Measurements from ENCODE around the gene VSIG4.

Gene VSIG4

DNA sequence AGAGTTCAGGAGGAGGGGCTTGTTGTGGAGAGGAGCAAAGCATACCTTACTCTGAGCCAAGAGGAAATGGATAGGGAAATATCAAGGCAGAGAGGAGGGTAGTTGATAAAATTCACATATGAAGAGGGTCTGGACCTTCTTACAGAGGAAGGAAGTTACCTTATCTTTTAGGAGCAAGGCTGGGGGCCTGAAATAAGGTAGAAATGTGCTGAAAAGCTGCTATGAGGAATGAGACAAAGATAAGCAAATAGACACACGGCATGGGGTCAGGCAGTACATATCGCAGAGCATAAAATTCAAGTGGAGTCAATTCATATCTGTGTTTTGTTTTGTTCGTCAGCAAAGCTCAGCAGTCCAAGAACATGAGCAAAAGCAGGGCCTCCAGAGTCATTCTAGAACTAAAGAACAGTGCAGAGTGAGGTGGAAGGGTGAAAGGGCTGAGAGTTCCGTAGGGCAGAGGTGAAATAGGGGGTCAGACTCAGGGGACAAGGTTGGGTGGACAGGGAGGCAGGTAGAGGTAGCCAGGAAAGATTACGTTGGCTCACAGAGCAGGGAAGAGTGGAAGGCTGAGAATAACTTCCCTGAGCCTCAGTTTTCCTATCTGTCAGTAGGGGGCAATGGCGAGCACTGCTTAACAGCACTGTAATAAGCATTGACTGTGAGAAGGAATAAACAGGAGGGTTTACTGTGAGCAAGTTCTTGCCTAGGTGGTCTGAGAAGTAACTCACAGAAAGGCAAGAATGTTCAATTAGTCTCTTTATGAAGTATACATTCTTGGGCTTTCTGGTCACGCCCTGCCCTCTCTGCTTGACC lies 9.2 kb downstream of the VSIG4 start:
- TF ChIP-seq, protein P1, sequence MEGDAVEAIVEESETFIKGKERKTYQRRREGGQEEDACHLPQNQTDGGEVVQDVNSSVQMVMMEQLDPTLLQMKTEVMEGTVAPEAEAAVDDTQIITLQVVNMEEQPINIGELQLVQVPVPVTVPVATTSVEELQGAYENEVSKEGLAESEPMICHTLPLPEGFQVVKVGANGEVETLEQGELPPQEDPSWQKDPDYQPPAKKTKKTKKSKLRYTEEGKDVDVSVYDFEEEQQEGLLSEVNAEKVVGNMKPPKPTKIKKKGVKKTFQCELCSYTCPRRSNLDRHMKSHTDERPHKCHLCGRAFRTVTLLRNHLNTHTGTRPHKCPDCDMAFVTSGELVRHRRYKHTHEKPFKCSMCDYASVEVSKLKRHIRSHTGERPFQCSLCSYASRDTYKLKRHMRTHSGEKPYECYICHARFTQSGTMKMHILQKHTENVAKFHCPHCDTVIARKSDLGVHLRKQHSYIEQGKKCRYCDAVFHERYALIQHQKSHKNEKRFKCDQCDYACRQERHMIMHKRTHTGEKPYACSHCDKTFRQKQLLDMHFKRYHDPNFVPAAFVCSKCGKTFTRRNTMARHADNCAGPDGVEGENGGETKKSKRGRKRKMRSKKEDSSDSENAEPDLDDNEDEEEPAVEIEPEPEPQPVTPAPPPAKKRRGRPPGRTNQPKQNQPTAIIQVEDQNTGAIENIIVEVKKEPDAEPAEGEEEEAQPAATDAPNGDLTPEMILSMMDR (IDR thresholded peaks at IDR 0.05; ENCODE audit: control extremely low read depth, extremely low read depth, low read depth, missing control alignments): peak; percentile 32
- CTCF ChIA-PET: interaction anchor here (0.9 to 3.2 kb wide), 13 partner anchors 8 to 429 kb away, joined by 3 to 45 read pairs (median 4); no protein-coding TSS in a partner anchor
- POLR2A ChIA-PET: no interaction called here
- no peak for DNase-seq (ENCODE audit: extremely low spot score)

DNA sequence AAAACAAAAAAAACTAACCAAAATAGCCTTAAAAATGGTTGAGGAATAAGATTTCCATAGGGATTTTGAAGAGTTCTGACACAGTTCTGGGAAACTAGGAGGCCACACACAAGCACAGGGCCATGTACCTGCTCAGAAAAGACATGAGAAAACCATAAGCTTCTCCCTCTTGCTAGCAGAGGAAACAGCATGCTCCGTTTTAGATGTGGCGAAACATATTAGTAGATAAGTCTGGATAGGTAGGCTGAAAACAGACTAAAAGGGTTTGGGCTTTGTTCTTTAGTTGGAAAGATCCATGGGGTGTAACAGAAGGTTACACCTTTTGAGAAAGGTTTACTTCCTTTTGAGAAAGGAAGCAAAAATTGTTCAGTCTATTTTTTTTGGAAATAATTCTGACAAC lies 10.9 kb downstream of the VSIG4 start:
- TF ChIP-seq, protein P1 (IDR thresholded peaks at IDR 0.05; ENCODE audit: control extremely low read depth, extremely low read depth, low read depth, missing control alignments): no peak
- ChIA-PET CTCF (interaction anchor here (1.3 kb wide), 1 partner anchor 10 kb away, joined by 3 read pairs; no protein-coding TSS in a partner anchor), POLR2A (no interaction called here)
- DNase-seq (ENCODE audit: extremely low spot score): no peak

DNA sequence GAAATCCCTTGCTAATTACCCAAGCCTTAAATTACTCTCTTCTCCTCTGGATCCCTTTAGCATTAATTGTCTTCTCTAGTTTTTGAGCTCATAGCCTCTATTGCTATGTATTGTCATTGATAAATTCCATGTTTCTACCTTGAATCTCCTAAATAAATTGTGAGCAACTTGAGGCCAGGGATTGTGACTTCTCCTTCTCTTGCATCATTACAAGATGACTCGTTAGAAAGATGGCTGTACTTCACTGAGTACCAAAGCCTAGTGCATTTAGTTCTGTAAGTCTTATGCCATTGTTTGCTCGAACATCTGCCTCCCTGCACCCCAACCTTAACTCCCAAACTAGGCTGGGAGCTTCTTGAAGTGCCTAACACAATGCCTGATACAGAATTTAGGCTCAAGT lies 15.3 kb downstream of the VSIG4 start:
- ChIA-PET POLR2A (no interaction called here), CTCF (interaction anchor here (1.3 to 2.3 kb wide), 2 partner anchors 8 to 705 kb away, joined by 4 to 11 read pairs; no protein-coding TSS in a partner anchor)
- DNase-seq (ENCODE audit: extremely low spot score): no peak
- TF ChIP-seq, protein P1 (IDR thresholded peaks at IDR 0.05; ENCODE audit: control extremely low read depth, extremely low read depth, low read depth, missing control alignments): no peak

DNA sequence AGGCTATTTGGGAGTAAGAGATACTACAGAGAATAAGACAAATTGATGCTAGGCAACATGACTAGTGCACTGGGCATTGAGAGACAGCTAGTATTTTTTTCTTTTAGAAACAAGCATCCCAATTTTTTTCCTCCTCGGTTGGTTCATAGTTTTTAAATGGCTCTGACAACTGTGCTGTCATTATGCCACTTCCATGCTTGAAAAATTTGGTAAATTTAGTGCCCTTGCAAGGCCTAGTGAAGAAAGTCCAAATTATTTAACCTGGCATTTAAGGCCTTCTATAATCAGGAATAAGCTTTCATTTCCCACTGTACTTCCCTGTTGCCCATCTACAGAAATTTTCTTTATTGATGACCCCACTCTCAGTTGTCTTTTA lies 15.8 kb downstream of the VSIG4 start:
- ChIA-PET CTCF (interaction anchor here (0.8 kb wide), 1 partner anchor 38 kb away, joined by 3 read pairs; no protein-coding TSS in a partner anchor), POLR2A (no interaction called here)
- DNase-seq (ENCODE audit: extremely low spot score): no peak
- TF ChIP-seq, protein P1 (IDR thresholded peaks at IDR 0.05; ENCODE audit: control extremely low read depth, extremely low read depth, low read depth, missing control alignments): no peak

DNA sequence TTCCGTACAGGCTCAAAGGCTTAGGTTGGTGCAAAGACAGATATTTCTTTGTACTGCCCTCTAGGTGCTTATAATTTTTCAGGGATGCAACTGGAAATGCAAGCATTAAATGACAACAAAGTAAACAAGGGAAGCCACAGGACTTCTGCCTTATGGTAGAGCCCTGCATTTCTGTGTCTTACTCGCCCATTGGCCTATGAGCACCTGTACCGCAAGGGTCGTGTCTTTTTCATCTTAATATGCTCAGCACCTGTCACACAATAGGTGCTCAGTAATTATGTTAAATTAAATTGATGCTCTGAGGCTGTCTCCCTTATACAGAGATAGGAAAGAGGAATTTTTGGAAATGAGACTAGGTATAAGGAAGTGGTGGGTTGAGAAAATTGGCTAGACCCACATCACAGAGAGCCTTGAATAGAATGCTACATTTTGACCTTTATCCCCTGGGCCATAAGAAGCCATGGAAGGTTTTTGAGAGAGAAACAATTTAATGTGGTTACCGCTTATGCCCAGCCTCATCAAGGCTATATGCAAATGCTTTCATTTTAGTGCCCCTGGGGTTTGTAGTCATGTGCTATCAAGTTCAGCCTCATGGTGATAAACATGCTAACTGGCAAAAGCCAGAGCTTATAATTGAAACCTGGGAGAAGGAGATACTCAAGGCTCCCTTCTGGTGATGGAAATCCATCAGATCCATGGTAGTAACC lies 16.3 kb downstream of the VSIG4 start:
- ChIA-PET POLR2A (no interaction called here), CTCF (interaction anchor here (0.8 kb wide), 1 partner anchor 38 kb away, joined by 3 read pairs; no protein-coding TSS in a partner anchor)
- DNase-seq (ENCODE audit: extremely low spot score): no peak
- TF ChIP-seq, protein P1 (IDR thresholded peaks at IDR 0.05; ENCODE audit: control extremely low read depth, extremely low read depth, low read depth, missing control alignments): no peak

DNA sequence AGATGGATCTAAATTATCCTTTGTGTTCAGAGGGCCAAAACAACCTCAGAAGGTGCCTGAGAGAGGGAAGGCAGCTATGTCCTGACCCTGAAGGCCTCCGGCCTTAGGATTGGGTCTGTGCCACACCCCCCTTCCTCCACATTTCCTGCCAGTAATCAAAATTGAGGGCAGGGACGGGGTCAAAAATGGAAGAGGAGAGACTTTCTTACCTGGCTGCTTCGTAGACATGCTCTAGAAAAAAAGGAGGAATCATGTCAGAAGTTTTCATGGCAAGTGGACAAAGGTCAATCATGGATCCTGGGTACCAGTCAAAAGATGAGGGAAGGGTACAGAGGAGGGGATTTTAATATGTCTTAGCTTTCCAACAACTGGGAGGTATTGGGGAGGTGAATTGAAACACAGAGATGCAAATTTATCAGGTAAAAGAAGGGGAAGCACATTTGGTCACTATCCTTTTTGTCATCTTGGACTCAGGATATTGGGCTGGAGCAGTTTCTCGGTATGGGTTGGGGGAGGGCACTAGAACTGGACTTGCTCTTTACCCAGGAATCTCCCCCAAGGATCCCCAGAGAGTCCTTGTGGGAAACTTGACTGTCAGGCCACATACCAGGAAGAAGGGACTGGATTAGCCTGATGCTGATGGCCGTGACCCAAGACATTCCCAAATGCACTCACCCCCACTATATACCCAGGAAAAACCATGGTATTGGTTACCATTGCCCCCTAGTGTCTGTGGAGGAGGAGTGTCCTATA lies 17.1 kb downstream of the VSIG4 start:
- TF ChIP-seq, protein P1 (IDR thresholded peaks at IDR 0.05; ENCODE audit: control extremely low read depth, extremely low read depth, low read depth, missing control alignments): peak; percentile 12
- no peak for DNase-seq (ENCODE audit: extremely low spot score)
- ChIA-PET POLR2A (no interaction called here), CTCF (interaction anchor here (6.1 kb wide), 1 partner anchor 8 kb away, joined by 45 read pairs; no protein-coding TSS in a partner anchor)
